K562 (cell line): ENCODE data around the gene PTCH2. TPM values are rescaled to one million over a fixed set of nuclear protein-coding genes. Genes with fewer than 3 reads are reported as not detected.

Source experiments
- ARID2 ChIP-seq: fragments of 450-650 bp; IDR thresholded peaks from 2 replicates; pipeline ENCODE4 v1.6.1; 2017; ENCODE audit warnings: antibody characterized with exemption, mild to moderate bottlenecking
- FOXP1 ChIP-seq: sonication (generic); formaldehyde crosslinking; IDR thresholded peaks from 2 replicates; pipeline ENCODE4 v1.8.0; 2022; ENCODE audit warnings: mild to moderate bottlenecking, missing genetic modification reagents
- GTF2E2 ChIP-seq: fragments of 200-800 bp; sonication (Bioruptor generic); IDR thresholded peaks from 2 replicates; pipeline ENCODE4 v1.6.1; 2016; ENCODE audit warnings: missing genetic modification characterization, missing compliant biosample characterization
- NEUROD1 ChIP-seq: fragments of 150-350 bp; IDR thresholded peaks from 2 replicates; pipeline ENCODE4 v1.6.1; 2014; ENCODE audit warnings: borderline replicate concordance, low read length, low read depth; ENCODE audit not compliant: partially characterized antibody
- POLR2A ChIP-seq: fragments of 450-650 bp; conservative IDR thresholded peaks from 2 replicates; pipeline ENCODE4 v1.6.1; 2016
- RAD51 ChIP-seq: fragments of 450-650 bp; IDR thresholded peaks from 2 replicates; pipeline ENCODE4 v1.7.1; 2016; ENCODE audit warnings: low read depth, mild to moderate bottlenecking, borderline replicate concordance
- SPI1 ChIP-seq: IDR thresholded peaks from 2 replicates; pipeline ENCODE4 v1.6.1; 2011; ENCODE audit warnings: low read depth, low read length, control low read depth, borderline replicate concordance
- TSC22D4 ChIP-seq: fragments of 450-650 bp; IDR thresholded peaks from 2 replicates; pipeline ENCODE4 v1.6.1; 2016; ENCODE audit warnings: missing genetic modification characterization, missing biosample characterization, control low read depth
- ZFPM2 ChIP-seq: fragments of 250-450 bp; sonication (Bioruptor Pico); IDR thresholded peaks from 2 replicates; pipeline ENCODE4 v1.5.1; 2022; ENCODE audit warnings: mild to moderate bottlenecking
- ZKSCAN8 ChIP-seq: fragments of 200-800 bp; sonication (Bioruptor generic); IDR thresholded peaks from 2 replicates; pipeline ENCODE4 v1.6.1; 2016; ENCODE audit warnings: missing genetic modification characterization, missing compliant biosample characterization
- ZNF316 ChIP-seq: fragments of 450-650 bp; IDR thresholded peaks from 2 replicates; pipeline ENCODE4 v1.6.1; 2016
- polyA plus RNA-seq, 8 experiments: library from polyadenylated mRNA; depleted of rRNA in 4 of 8; stranded (reverse) in 5 of 8; unstranded in 3 of 8; fragments of >200 nt; fragmentation: Nextera tagmentation in 2 of 8; fragmentation: Illumina TruSeq in 1 of 8; extraction: Ambion mirVana in 2 of 8; extraction: Trizol in 1 of 8; gene quantifications; 2 replicates each; pipeline versions ENCODE4 v1.2.1 to v1.2.3, GENCODE V29; 2011 to 2014; ENCODE audit warnings: inconsistent platforms in 1 of 8, missing spikeins in 1 of 8
- total RNA-seq, 7 experiments: library from RNA; depleted of rRNA in 6 of 7; stranded (reverse); fragments of >200 nt in 6 of 7; fragmentation: Illumina TruSeq in 2 of 7; extraction: Trizol in 2 of 7; gene quantifications; 2 replicates each; pipeline versions ENCODE4 v1.2.1 to v1.2.3, GENCODE V29; 2011 to 2021; ENCODE audit warnings: low replicate concordance in 1 of 7
- TF ChIP-seq, protein P1 (sequence below): fragments of 250-450 bp; sonication (Bioruptor Pico); IDR thresholded peaks from 2 replicates; pipeline ENCODE4 v1.4.0; 2020; ENCODE audit warnings: borderline replicate concordance
- TF ChIP-seq, protein P2 (sequence below): fragments of 450-650 bp; IDR thresholded peaks from 2 replicates; pipeline ENCODE4 v1.6.1; 2018; ENCODE audit not compliant: partially characterized antibody
- TF ChIP-seq, protein P3 (sequence below): fragments of 450-650 bp; IDR thresholded peaks from one replicate; pipeline ENCODE4 v1.6.1; 2018; ENCODE audit warnings: mild to moderate bottlenecking, moderate library complexity; ENCODE audit not compliant: partially characterized antibody

Gene PTCH2
- total and polyA plus RNA-seq, 9 of the 15 experiments (the other 6 are each of a cell fraction or from before 2014, with no cell fraction given) = 0.15 to 27.3 (median 0.48) TPM; not detected in 1

DNA sequence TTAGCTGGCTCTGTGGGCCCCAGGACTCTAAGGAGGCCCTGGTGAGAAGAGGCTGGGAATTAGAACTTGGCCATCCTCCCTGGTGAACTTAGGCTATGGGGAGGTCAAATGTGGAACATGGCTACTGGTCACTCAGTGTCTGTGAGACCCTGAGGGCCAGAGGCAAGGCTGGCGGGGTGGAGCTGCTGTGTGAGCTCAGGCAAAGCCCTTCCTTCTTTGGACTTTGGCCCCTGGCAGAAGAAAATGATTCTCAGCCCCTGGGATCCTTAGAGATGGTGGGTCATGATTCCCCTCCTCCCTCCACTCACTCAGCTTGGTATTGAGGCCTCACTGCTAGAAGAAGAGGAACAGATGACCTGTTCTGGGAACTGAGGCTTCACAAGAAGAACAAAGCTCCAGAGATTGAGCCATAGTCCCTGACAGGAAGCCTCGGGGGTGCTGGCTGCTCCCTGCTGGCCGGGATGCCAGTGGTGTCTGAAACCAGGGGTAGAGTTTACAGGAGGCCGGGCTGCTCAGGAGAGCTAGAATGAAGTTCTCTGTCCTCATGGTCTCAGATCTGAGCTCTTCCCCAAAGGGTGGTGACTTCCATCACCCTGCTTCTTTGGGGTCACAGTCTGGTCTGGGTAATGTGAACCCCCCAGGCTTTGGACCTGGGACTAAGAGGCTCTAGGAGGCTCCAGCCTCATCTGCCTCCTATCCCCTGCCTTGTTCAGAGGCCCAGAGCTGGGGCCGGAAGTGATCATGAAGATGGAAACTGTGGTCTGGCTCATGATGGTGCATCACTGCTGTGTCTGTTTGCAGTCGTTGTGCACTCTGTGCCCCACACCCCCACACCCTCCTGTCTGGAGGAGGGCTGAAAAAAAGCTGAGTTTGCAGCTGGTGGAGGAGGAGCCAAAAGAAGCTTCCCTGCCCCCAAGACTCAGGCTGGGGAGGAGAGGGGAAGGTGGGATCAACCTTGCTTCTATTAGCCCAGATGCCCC is 33.8 kb downstream of the PTCH2 start (continued):
- TF ChIP-seq, protein P1, sequence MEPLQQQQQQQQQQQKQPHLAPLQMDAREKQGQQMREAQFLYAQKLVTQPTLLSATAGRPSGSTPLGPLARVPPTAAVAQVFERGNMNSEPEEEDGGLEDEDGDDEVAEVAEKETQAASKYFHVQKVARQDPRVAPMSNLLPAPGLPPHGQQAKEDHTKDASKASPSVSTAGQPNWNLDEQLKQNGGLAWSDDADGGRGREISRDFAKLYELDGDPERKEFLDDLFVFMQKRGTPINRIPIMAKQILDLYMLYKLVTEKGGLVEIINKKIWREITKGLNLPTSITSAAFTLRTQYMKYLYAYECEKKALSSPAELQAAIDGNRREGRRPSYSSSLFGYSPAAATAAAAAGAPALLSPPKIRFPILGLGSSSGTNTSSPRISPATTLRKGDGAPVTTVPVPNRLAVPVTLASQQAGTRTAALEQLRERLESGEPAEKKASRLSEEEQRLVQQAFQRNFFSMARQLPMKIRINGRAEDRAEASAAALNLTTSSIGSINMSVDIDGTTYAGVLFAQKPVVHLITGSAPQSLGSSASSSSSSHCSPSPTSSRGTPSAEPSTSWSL (CRISPR knock-in tag) = no peak
- TF ChIP-seq RAD51 = no peak
- TF ChIP-seq ZKSCAN8 (CRISPR knock-in tag) = no peak
- TF ChIP-seq TSC22D4 (tag) = no peak
- no peak for TF ChIP-seq NEUROD1
- TF ChIP-seq GTF2E2 (tag) = 0 out of 2 replicates have a peak, but pooled peaks have one; percentile 55
- TF ChIP-seq POLR2A = 0 out of 2 replicates have a peak, but pooled peaks have one; percentile 36
- no peak; the same call in 1 of the 2 replicates for TF ChIP-seq SPI1
- no peak for TF ChIP-seq FOXP1 (CRISPR knock-in tag)
- peak; percentile 96 for TF ChIP-seq ZNF316
- TF ChIP-seq ZFPM2 (CRISPR knock-in tag) = no peak
- TF ChIP-seq, protein P2, sequence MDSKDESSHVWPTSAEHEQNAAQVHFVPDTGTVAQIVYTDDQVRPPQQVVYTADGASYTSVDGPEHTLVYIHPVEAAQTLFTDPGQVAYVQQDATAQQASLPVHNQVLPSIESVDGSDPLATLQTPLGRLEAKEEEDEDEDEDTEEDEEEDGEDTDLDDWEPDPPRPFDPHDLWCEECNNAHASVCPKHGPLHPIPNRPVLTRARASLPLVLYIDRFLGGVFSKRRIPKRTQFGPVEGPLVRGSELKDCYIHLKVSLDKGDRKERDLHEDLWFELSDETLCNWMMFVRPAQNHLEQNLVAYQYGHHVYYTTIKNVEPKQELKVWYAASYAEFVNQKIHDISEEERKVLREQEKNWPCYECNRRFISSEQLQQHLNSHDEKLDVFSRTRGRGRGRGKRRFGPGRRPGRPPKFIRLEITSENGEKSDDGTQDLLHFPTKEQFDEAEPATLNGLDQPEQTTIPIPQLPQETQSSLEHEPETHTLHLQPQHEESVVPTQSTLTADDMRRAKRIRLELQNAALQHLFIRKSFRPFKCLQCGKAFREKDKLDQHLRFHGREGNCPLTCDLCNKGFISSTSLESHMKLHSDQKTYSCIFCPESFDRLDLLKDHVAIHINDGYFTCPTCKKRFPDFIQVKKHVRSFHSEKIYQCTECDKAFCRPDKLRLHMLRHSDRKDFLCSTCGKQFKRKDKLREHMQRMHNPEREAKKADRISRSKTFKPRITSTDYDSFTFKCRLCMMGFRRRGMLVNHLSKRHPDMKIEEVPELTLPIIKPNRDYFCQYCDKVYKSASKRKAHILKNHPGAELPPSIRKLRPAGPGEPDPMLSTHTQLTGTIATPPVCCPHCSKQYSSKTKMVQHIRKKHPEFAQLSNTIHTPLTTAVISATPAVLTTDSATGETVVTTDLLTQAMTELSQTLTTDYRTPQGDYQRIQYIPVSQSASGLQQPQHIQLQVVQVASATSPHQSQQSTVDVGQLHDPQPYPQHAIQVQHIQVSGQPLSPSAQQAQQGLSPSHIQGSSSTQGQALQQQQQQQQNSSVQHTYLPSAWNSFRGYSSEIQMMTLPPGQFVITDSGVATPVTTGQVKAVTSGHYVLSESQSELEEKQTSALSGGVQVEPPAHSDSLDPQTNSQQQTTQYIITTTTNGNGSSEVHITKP = peak; percentile 7
- TF ChIP-seq ARID2 = no peak
- TF ChIP-seq, protein P3, sequence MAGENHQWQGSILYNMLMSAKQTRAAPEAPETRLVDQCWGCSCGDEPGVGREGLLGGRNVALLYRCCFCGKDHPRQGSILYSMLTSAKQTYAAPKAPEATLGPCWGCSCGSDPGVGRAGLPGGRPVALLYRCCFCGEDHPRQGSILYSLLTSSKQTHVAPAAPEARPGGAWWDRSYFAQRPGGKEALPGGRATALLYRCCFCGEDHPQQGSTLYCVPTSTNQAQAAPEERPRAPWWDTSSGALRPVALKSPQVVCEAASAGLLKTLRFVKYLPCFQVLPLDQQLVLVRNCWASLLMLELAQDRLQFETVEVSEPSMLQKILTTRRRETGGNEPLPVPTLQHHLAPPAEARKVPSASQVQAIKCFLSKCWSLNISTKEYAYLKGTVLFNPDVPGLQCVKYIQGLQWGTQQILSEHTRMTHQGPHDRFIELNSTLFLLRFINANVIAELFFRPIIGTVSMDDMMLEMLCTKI = no peak
